ENCODE measurements around the gene HSD17B4. TPM values are rescaled to one million over a fixed set of nuclear protein-coding genes. Genes with fewer than 3 reads are reported as not detected.
"Not testable (repeated sequence)": the region's sequence is repeated elsewhere in the genome, so short reads cannot be mapped to it uniquely, and the experiment has no call there.

Gene HSD17B4, protein sequence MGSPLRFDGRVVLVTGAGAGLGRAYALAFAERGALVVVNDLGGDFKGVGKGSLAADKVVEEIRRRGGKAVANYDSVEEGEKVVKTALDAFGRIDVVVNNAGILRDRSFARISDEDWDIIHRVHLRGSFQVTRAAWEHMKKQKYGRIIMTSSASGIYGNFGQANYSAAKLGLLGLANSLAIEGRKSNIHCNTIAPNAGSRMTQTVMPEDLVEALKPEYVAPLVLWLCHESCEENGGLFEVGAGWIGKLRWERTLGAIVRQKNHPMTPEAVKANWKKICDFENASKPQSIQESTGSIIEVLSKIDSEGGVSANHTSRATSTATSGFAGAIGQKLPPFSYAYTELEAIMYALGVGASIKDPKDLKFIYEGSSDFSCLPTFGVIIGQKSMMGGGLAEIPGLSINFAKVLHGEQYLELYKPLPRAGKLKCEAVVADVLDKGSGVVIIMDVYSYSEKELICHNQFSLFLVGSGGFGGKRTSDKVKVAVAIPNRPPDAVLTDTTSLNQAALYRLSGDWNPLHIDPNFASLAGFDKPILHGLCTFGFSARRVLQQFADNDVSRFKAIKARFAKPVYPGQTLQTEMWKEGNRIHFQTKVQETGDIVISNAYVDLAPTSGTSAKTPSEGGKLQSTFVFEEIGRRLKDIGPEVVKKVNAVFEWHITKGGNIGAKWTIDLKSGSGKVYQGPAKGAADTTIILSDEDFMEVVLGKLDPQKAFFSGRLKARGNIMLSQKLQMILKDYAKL
- polyA plus RNA-seq (ENCODE audit: low read depth in 6 of 6) = 100 to 1,000 TPM; 118 to 195 (median 128) TPM

DNA sequence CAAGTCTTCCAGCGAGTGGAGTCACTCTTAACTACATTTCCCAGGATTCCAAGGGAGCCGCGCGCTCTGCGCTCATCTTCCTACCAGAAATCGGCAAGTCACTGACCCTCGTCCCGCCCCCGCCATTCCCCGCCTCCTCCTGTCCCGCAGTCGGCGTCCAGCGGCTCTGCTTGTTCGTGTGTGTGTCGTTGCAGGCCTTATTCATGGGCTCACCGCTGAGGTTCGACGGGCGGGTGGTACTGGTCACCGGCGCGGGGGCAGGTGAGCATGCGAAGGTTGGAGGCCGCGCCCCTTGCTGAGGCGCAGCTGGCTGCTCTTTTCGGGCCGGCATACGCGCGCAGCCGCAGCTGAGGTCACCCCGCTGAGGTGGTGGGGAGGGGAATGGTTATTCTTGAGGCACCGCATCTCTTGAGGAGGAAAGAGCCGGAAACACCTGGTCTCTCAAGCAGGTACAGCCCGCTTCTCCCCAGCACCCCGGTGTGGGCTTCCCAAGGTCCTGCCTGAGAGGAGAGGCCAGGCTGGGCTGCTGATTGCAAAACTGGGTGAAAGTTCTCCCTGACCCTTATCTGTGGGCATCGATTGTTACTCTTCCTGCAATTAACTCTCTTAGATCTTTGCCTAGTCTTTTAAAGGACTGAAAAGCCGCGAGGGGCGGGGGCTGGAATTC is at the start of gene HSD17B4:
HSD17B4 (plus strand) TSS at position 125 of the 667 bp plus-strand sequence; CDS start at position 204, 79 bp downstream.
- ATAC-seq (ENCODE audit: low read depth in 2 of 2) (peak; percentile 93 to 94), DNase-seq (peak; percentile 86)
- Mint-ChIP-seq H3K27ac (peak within 1 kb of the TSS; percentile 90 to 98 (median 97)), H3K4me3 (peak within 1 kb of the TSS; percentile 93 to 99 (median 96)), H3K27me3 (no peaks in the 10 kb centered on the region), H3K4me1 (peaks cover 22 to 74% (median 57%) of the 10 kb centered on the region in 3 donors), H3K9me3 (peaks cover 2 to 18% (median 8%) of the 10 kb centered on the region in 7 donors), H3K36me3 (peaks cover 14 to 18% of the 10 kb centered on the region in 2 donors)

DNA sequence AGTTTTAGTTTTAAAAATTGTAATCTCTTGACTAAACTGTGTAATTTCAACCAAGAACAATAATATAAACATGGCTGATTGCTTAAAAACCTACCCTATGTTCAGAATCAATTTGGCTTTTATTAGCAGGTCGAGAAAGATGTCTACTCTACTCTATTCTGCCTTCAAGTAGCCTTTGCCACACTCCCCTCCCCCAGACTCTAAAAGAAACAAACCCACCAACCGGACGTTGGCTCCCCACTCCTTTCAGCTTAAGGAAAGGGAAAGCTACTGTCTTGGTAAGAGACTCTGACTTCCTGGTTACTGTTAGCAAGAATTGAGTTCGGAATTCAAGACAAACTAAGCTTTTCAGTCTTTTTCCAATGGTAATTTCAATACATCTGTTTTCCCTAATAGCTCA is 49.7 kb upstream of the HSD17B4 start:
- H3K4me1 Mint-ChIP-seq = peaks cover 43 to 90% (median 66%) of the 10 kb centered on the region in 3 donors
- H3K4me3 Mint-ChIP-seq = no peak overlapping the region
- no peaks in the 10 kb centered on the region for H3K27me3 Mint-ChIP-seq
- H3K36me3 Mint-ChIP-seq = no peaks in the 10 kb centered on the region
- H3K27ac Mint-ChIP-seq = peak overlapping the region; percentile 7 to 93 (median 86)
- DNase-seq (no peak), ATAC-seq (ENCODE audit: low read depth in 2 of 2) (no peak)
- H3K9me3 Mint-ChIP-seq = peaks cover 0 to 2% (median 0%) of the 10 kb centered on the region in 7 donors

DNA sequence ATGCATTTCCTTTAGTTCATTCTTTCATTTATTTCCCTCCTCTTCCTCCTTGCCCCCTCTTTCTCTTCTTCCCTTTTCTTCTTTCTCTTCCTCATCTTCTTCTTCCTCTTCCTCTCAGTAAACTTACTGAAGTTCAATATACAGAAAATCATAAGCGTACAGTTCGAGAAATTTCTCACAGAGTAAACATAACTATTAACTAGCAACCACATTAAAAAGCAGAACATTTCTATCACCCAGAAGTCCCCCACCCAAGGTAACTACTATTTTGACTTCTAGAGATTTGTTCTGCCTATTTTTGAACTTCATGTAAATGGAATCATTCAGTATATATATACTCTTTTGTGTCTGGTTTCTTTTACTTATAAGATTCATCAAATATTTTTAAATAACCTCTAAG is 48.3 kb upstream of the HSD17B4 start:
- Mint-ChIP-seq H3K27ac (peak overlapping the region; percentile 44 to 95 (median 78)), H3K4me1 (peaks cover 40 to 81% (median 62%) of the 10 kb centered on the region in 3 donors), H3K9me3 (peaks cover 0 to 2% (median 0%) of the 10 kb centered on the region in 7 donors), H3K4me3 (peak overlapping the region in 7 of 8 donors; percentile 30 to 74 (median 54)), H3K27me3 (no peaks in the 10 kb centered on the region), H3K36me3 (no peaks in the 10 kb centered on the region)
- DNase-seq (peak; percentile 32), ATAC-seq (ENCODE audit: low read depth in 2 of 2) (peak; percentile 70 to 72)

DNA sequence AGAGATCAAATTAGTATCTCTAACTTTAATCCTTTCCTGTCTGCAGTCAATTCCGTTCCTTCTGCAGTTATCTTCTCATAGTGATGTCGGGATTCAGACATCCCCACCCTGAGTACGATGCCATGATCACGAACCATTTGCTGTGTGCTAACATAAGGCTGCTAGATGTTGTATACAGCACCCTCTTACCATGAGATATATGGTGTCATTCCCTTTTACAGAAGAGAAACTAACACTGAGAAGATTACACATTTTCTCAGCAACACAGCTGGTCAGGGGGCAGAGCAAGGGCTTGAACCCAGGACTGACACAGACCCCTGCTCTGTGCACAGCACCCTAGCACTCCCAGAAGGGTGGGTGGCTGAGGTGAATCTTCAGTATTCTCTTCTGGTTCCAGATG is 46.9 kb upstream of the HSD17B4 start:
- peak; percentile 34 to 43 for ATAC-seq (ENCODE audit: low read depth in 2 of 2)
- peak overlapping the region in 6 of 8 donors; percentile 8 to 74 (median 47) for H3K4me3 Mint-ChIP-seq
- H3K9me3 Mint-ChIP-seq = peaks cover 0 to 2% (median 0%) of the 10 kb centered on the region in 7 donors
- DNase-seq = no peak
- peaks cover 47 to 81% (median 65%) of the 10 kb centered on the region in 3 donors for H3K4me1 Mint-ChIP-seq
- peak overlapping the region; percentile 45 to 95 (median 80) for H3K27ac Mint-ChIP-seq
- H3K27me3 Mint-ChIP-seq = no peaks in the 10 kb centered on the region
- H3K36me3 Mint-ChIP-seq = no peaks in the 10 kb centered on the region

DNA sequence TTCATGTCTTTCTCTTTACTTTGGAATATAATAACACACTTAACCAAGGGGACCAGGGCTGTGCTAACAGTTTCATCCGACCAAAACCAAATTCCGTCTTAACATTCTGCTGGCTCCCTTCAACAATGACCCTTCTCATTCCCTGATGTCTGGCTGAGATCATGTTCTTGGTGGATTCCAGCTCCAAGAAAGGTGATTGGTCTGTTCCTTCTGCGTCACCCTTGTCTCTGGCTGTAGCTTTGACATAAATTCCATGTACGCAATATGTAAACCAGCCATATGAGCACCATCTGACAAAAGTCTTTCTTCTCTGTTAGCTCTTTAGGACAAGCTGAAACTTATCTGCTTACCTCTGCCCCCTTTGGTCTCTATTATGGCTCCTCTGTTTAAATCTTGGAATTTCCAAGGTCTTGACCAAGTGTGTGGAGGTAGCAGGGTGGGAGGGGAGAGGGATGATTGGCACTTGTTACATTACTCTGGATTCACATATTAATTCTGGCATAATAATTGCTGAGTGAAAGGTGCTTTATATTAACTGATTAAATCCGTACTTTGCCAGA is 45.7 kb upstream of the HSD17B4 start:
- no peak for ATAC-seq (ENCODE audit: low read depth in 2 of 2)
- H3K9me3 Mint-ChIP-seq = no peaks in the 10 kb centered on the region
- no peaks in the 10 kb centered on the region for H3K36me3 Mint-ChIP-seq
- peak overlapping the region in 2 of 8 donors; percentile 2 to 8 for H3K4me3 Mint-ChIP-seq
- peak overlapping the region in 5 of 6 donors; percentile 42 to 89 (median 70) for H3K27ac Mint-ChIP-seq
- DNase-seq = no peak
- peaks cover 59 to 84% (median 73%) of the 10 kb centered on the region in 3 donors for H3K4me1 Mint-ChIP-seq
- H3K27me3 Mint-ChIP-seq = no peaks in the 10 kb centered on the region

DNA sequence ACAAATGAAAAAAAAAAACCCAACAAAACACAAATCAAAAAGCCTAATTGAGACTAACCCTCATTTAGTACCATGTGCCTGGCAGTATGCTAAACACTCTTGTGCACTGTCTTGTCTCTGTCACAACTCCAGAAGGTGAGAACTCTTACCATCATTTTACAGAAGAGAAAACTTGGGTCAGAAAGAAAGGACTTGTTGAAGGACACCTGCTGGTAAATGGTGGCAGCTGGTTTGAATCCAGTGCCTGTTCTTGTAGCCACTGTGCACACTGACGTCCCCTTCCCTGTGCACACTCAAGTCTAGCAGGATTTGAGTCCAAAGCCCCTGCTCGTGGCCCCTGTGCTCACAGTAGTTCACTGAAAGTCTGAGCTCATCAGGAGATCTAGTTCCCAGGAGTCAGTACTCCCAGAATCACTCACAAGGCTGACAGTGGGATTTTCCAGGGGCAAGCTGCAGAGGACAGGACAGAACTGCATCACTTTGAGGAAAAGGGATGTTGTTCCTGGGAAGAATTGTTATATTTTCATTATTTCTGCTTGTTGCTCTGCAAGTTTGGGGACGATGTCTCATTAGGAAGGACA is 43.0 kb upstream of the HSD17B4 start:
- Mint-ChIP-seq H3K27me3 (no peaks in the 10 kb centered on the region), H3K9me3 (peaks cover 0 to 5% (median 0%) of the 10 kb centered on the region in 7 donors), H3K36me3 (no peaks in the 10 kb centered on the region), H3K4me1 (peaks cover 67 to 83% (median 68%) of the 10 kb centered on the region in 3 donors), H3K27ac (peak overlapping the region in 4 of 6 donors; percentile 15 to 97 (median 62)), H3K4me3 (peak overlapping the region in 2 of 8 donors; percentile 24 to 47)
- DNase-seq (no peak), ATAC-seq (ENCODE audit: low read depth in 2 of 2) (no peak)

DNA sequence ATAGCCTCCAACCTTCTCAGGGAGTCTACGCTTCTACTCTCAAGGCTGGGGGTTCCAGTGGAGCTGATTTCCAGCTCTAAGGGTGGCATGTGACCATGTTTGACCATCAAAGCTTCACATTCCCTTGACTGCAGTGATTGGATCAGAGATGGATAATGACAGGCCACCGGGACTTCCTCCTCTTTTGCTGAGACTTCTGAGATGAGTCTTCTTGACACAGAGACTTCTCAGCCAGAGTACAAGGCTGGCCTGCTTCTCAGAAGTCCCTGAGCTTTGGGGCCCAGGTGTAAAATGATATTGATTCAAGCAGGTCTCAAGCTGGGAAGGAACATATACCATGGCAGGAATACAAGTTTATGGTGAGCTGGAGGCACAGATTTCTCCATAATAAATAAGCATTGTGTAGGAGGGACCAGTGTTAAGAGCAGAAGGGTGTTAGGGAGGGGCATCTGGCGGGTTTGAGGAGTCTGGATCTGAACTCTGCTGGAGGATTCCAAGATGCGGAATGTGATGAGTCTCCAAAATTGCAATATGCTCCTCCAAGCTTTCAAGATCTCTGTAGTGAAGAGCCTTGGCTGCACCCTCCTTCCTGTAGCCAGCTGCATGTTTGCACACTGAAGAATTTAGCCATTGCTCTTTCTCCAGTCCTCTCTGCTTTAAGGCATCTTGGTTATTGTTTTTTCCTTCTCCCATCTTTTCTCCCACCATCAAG is 41.7 kb upstream of the HSD17B4 start:
- Mint-ChIP-seq H3K4me1 (peaks cover 69 to 83% (median 70%) of the 10 kb centered on the region in 3 donors), H3K27ac (peak overlapping the region in 3 of 6 donors; percentile 75 to 93 (median 78)), H3K4me3 (peak overlapping the region in 6 of 8 donors; percentile 77 to 97 (median 91)), H3K36me3 (no peaks in the 10 kb centered on the region), H3K9me3 (peaks cover 0 to 7% (median 3%) of the 10 kb centered on the region in 7 donors), H3K27me3 (no peaks in the 10 kb centered on the region)
- ATAC-seq (ENCODE audit: low read depth in 2 of 2) (no peak), DNase-seq (no peak)

DNA sequence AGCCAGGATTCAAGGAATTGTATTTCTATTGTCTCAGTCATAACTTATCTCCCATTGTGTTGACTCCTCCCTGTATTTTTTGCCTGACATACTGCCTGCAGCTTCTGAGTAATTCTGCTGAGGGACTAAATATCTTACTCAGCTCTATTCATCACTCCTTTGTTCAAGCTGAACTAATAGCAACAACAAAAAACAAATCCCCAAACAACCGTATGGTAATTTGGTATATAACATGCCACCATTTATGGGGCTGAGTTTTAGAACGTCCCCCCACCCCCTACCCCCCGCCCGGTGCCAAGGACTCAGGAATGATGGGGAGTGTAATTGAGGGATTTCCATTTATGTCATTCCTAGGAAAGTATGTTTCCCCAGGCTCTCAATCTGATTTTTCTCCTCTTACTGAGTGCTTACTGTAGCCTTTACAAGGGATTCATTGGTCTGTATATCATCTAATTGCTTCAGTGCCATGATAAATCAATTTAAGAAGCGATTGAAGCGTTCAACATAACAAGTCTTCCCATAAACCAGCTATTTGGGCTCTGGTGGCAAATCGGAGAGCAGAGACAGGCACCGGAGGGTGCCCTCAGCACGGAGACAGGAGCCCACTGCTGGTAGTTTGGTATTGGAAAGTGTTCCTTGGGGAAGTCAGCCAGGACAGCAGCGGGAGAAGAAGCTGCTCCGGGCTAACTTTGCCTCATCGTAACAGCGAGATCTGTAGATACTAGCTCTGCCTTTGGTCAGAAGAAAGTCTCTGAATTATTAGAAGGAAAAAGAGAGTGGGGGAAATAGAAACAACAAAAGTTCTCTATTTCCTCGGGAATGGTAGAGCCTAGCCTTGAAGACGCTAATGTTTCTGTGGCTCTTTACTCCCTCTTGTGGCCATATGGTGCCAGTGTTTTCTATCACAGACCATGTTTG is 40.7 kb upstream of the HSD17B4 start:
- Mint-ChIP-seq H3K9me3 (peaks cover 0 to 7% (median 3%) of the 10 kb centered on the region in 7 donors), H3K4me1 (peaks cover 62 to 83% (median 70%) of the 10 kb centered on the region in 3 donors), H3K27ac (peak overlapping the region; percentile 84 to 99 (median 94)), H3K4me3 (peak overlapping the region; percentile 82 to 97 (median 94)), H3K36me3 (no peaks in the 10 kb centered on the region), H3K27me3 (no peaks in the 10 kb centered on the region)
- DNase-seq = peak; percentile 65
- peak; percentile 57 to 67 for ATAC-seq (ENCODE audit: low read depth in 2 of 2)

DNA sequence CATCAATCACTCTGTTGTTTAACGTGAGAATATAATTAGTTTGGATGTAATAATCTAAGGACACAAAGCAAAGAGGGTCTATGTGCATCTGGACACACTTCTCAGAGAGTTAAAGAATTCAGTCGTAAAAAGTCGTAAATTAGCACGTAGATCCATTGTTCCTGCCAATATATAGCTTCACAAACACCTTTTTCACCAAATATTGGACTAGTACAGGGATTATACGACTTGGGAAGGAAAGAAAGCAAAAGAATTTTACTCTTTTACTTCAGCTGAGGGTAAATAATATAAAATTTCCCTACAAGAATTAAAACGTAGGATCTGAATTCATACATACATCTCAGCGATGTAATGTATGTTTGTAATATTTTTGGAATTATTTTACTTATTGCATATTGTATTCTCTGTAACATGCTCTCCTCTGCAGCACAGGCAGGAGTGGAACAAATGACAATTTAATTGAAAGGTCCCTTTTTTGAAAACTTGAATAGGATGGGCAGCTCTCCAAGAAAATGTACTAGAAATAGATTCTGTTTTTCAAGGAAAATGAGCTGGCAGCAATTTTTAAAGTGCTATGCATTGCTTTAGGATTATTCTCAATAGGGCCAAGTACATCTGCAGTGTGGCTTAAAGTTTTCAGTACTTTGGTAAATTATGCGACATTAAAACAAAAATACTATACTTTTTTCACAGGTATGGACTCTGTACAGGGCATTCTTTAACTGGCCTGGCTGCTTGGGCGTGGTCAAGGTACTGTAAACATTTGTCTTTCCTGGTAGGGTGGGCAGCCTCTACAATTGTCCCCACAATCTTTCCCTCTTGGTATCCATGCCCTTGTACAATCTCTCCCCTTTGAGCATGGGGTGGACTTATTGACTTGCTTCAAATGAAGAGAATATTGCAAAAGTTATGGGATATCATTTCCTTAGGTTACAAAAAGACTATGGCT is 39.7 kb upstream of the HSD17B4 start:
- H3K27ac Mint-ChIP-seq = peak overlapping the region; percentile 84 to 99 (median 94)
- H3K27me3 Mint-ChIP-seq = no peaks in the 10 kb centered on the region
- H3K36me3 Mint-ChIP-seq = no peaks in the 10 kb centered on the region
- peak overlapping the region; percentile 82 to 97 (median 94) for H3K4me3 Mint-ChIP-seq
- H3K4me1 Mint-ChIP-seq = peaks cover 62 to 88% (median 78%) of the 10 kb centered on the region in 3 donors
- no peak for ATAC-seq (ENCODE audit: low read depth in 2 of 2)
- DNase-seq = no peak
- peaks cover 0 to 8% (median 6%) of the 10 kb centered on the region in 7 donors for H3K9me3 Mint-ChIP-seq

DNA sequence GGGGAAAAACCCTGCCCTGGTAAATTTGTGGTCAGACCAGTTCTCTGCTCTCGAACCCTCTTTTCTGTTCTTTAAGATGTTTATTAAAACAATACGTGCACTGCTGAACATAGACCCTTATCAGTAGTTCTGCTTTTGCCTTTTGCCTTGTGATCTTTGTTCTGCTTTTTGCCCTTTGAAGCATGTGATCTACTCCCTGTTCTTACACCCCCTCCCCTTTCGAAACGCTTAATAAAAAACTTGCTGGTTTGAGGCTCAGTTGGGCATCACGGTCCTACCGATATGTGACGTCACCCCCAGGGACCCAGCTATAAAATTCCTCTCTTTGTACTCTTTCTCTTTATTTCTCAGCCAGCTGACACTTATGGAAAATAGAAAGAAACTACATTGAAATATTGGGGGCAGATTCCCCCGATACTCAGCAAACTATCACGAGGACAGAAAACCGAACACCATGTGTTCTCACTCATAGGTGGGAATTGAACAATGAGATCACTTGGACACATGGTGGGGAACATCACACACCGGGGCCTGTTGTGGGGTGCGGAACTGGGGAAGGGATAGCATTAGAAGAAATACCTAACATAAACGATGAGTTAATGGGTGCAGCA is 38.1 kb upstream of the HSD17B4 start:
- ATAC-seq (ENCODE audit: low read depth in 2 of 2) (peak; percentile 84 to 86), DNase-seq (peak; percentile 84)

More for the DNA sequence above, 38.1 kb upstream of the HSD17B4 start:
- Mint-ChIP-seq H3K4me1 (peaks cover 70 to 98% (median 79%) of the 10 kb centered on the region in 3 donors), H3K4me3 (peak overlapping the region; percentile 41 to 90 (median 72)), H3K27ac (peak overlapping the region; percentile 94 to 99 (median 98))
- H3K36me3 Mint-ChIP-seq, H3K9me3 Mint-ChIP-seq, H3K27me3 Mint-ChIP-seq: not testable (repeated sequence)

Data from naive B cell (primary cell).